GM12878 (cell line): ENCODE data around the gene EGFR. TPM values are rescaled to one million over a fixed set of nuclear protein-coding genes. Genes with fewer than 3 reads are reported as not detected.
A peak's percentile ranks its signal among the peaks of the same experiment; 100 is the strongest.

Experiments used
- ASH2L ChIP-seq: fragments of 300-600, 200-600 bp; sonication (generic); IDR thresholded peaks from 2 replicates; pipeline ENCODE4 v1.6.1; 2017; ENCODE audit warnings: low read depth, mild to moderate bottlenecking, borderline replicate concordance
- CHD2 ChIP-seq: IDR thresholded peaks from 2 replicates; pipeline ENCODE4 v1.6.1; 2011; ENCODE audit warnings: low read depth, low read length, improper control_type of control experiment, borderline replicate concordance
- ESRRA ChIP-seq: IDR thresholded peaks from 2 replicates; pipeline ENCODE4 v1.6.1; 2012; ENCODE audit warnings: mild to moderate bottlenecking, low read length, improper control_type of control experiment
- JUNB ChIP-seq: IDR thresholded peaks from 2 replicates; pipeline ENCODE4 v1.6.1; 2016; ENCODE audit warnings: antibody characterized with exemption, mild to moderate bottlenecking
- JUND ChIP-seq: IDR thresholded peaks from 2 replicates; pipeline ENCODE4 v1.6.1; 2012; ENCODE audit warnings: low read depth, mild to moderate bottlenecking, low read length, improper control_type of control experiment, moderate library complexity
- LARP7 ChIP-seq: fragments of 450-650 bp; IDR thresholded peaks from 2 replicates; pipeline ENCODE4 v1.6.1; 2017; ENCODE audit warnings: mild to moderate bottlenecking
- MEF2B ChIP-seq: fragments of 450-650 bp; IDR thresholded peaks from 2 replicates; pipeline ENCODE4 v1.6.1; 2018; ENCODE audit warnings: mild to moderate bottlenecking, moderate library complexity; ENCODE audit not compliant: partially characterized antibody, poor library complexity, severe bottlenecking
- MTA2 ChIP-seq: fragments of 450-650 bp; IDR thresholded peaks from 2 replicates; pipeline ENCODE4 v1.6.1; 2016; ENCODE audit warnings: low read depth, mild to moderate bottlenecking, moderate library complexity
- MXI1 ChIP-seq: fragments of 150-350 bp; IDR thresholded peaks from 2 replicates; pipeline ENCODE4 v1.6.1; 2011; ENCODE audit warnings: low read depth, mild to moderate bottlenecking, inconsistent platforms, low read length, improper control_type of control experiment
- MYC ChIP-seq: IDR thresholded peaks from 2 replicates; pipeline ENCODE4 v1.6.1; 2011; ENCODE audit warnings: mild to moderate bottlenecking, low read length, moderate library complexity, inconsistent platforms; ENCODE audit not compliant: insufficient read depth, insufficient replicate concordance, insufficient read length, severe bottlenecking
- NR2C2 ChIP-seq: IDR thresholded peaks from 2 replicates; pipeline ENCODE4 v1.6.1; 2011; ENCODE audit warnings: borderline replicate concordance, low read depth; ENCODE audit not compliant: control insufficient read depth, insufficient read length
- POLR2A ChIP-seq: IDR thresholded peaks from 2 replicates; pipeline ENCODE4 v1.6.1; 2011; ENCODE audit warnings: low read depth, mild to moderate bottlenecking, low read length
- SIN3A ChIP-seq: IDR thresholded peaks from 2 replicates; pipeline ENCODE4 v1.6.1; 2012; ENCODE audit warnings: low read depth, low read length, improper control_type of control experiment
- SREBF1 ChIP-seq: IDR thresholded peaks from 2 replicates; pipeline ENCODE4 v1.6.1; 2012; ENCODE audit warnings: mild to moderate bottlenecking, low read length
- TCF7 ChIP-seq: IDR thresholded peaks from 2 replicates; pipeline ENCODE4 v1.6.1; 2014; ENCODE audit warnings: antibody characterized with exemption, borderline replicate concordance
- ZNF24 ChIP-seq: fragments of 450-650 bp; IDR thresholded peaks from 2 replicates; pipeline ENCODE4 v1.6.1; 2017; ENCODE audit warnings: antibody characterized with exemption, mild to moderate bottlenecking
- ZNF384 ChIP-seq: IDR thresholded peaks from 2 replicates; pipeline ENCODE4 v1.6.1; 2012; ENCODE audit warnings: low read depth, mild to moderate bottlenecking, low read length, improper control_type of control experiment, borderline replicate concordance
- polyA plus RNA-seq, 11 experiments: library from polyadenylated mRNA; depleted of rRNA in 4 of 11; unstranded in 6 of 11; stranded (reverse) in 5 of 11; fragments of >200 nt; fragmentation: Nextera tagmentation in 4 of 11; fragmentation: Illumina TruSeq in 1 of 11; extraction: Ambion mirVana in 4 of 11; extraction: Trizol in 1 of 11; gene quantifications; 1 replicate in 1 of 11; 2 replicates in 10 of 11; pipeline versions ENCODE4 v1.2.1 to v1.2.3, GENCODE V29; 2011 to 2016; ENCODE audit warnings: inconsistent platforms in 2 of 11, missing spikeins in 2 of 11, low read depth in 1 of 11
- total RNA-seq, 4 experiments: library from RNA; depleted of rRNA in 3 of 4; stranded (reverse); fragments of >200 nt in 3 of 4; fragmentation: Illumina TruSeq in 1 of 4; extraction: Trizol in 1 of 4; gene quantifications; 2 replicates each; pipeline versions ENCODE4 v1.2.1 to v1.2.3, GENCODE V29; 2013 to 2021
- TF ChIP-seq, protein P1 (sequence below): fragments of 450-650 bp; IDR thresholded peaks from 2 replicates; pipeline ENCODE4 v1.6.1; 2016; ENCODE audit warnings: mild to moderate bottlenecking, moderate library complexity, borderline replicate concordance
- TF ChIP-seq, protein P2 (sequence below): fragments of 450-650 bp; IDR thresholded peaks from 2 replicates; pipeline ENCODE4 v1.6.1; 2016; ENCODE audit warnings: mild to moderate bottlenecking
- TF ChIP-seq, protein P3 (sequence below): fragments of 450-650 bp; IDR thresholded peaks from 2 replicates; pipeline ENCODE4 v1.6.1; 2017; ENCODE audit warnings: mild to moderate bottlenecking, low read depth, inconsistent platforms; ENCODE audit not compliant: poor library complexity, severe bottlenecking

The EGFR gene
- total and polyA plus RNA-seq, 10 of the 15 experiments (the other 5 are each of a cell fraction or from before 2014, with no cell fraction given): 0.01 to 0.31 TPM; not detected in 8

DNA sequence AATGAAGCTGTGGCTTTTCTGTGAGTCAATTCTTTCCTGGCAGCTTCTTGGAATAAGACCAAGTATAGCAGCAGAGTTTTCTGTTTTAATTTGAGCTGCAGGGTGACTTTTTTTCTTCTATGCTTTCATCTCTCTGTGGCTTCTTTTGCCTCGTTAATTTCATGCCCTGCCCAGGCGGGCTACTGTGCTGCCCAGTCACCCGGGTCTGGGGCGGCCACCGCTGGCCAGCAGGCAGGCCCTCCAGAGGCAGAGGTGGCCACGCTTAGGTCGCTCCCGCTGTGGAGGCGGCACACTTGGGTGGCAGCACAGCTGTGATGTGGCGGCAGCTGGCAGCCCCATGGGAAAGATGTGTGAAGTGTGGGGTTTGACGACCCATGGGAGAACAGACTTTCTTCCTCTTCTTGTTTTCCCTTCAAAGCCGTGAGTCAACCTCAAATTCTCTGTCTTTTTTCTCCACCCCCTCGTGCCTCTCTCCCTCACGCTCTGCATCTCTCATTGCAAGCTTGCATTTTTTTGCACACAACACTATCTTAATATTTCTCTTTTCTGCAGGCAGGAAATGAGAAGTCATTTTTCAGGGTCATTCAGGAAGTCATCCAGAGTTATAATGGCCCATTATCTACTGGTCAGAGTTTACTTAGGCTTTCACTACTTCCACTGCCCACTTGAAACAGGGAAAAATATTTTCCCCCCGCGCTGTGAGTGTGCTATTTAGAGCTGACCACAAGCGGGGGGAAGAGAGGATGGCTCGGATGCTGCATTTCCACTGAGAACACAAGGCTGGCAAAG is 67.8 kb downstream of the EGFR start (continued):
- TF ChIP-seq, protein P1, sequence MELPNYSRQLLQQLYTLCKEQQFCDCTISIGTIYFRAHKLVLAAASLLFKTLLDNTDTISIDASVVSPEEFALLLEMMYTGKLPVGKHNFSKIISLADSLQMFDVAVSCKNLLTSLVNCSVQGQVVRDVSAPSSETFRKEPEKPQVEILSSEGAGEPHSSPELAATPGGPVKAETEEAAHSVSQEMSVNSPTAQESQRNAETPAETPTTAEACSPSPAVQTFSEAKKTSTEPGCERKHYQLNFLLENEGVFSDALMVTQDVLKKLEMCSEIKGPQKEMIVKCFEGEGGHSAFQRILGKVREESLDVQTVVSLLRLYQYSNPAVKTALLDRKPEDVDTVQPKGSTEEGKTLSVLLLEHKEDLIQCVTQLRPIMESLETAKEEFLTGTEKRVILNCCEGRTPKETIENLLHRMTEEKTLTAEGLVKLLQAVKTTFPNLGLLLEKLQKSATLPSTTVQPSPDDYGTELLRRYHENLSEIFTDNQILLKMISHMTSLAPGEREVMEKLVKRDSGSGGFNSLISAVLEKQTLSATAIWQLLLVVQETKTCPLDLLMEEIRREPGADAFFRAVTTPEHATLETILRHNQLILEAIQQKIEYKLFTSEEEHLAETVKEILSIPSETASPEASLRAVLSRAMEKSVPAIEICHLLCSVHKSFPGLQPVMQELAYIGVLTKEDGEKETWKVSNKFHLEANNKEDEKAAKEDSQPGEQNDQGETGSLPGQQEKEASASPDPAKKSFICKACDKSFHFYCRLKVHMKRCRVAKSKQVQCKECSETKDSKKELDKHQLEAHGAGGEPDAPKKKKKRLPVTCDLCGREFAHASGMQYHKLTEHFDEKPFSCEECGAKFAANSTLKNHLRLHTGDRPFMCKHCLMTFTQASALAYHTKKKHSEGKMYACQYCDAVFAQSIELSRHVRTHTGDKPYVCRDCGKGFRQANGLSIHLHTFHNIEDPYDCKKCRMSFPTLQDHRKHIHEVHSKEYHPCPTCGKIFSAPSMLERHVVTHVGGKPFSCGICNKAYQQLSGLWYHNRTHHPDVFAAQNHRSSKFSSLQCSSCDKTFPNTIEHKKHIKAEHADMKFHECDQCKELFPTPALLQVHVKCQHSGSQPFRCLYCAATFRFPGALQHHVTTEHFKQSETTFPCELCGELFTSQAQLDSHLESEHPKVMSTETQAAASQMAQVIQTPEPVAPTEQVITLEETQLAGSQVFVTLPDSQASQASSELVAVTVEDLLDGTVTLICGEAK: no peak
- TF ChIP-seq SREBF1: no peak
- TF ChIP-seq, protein P2, sequence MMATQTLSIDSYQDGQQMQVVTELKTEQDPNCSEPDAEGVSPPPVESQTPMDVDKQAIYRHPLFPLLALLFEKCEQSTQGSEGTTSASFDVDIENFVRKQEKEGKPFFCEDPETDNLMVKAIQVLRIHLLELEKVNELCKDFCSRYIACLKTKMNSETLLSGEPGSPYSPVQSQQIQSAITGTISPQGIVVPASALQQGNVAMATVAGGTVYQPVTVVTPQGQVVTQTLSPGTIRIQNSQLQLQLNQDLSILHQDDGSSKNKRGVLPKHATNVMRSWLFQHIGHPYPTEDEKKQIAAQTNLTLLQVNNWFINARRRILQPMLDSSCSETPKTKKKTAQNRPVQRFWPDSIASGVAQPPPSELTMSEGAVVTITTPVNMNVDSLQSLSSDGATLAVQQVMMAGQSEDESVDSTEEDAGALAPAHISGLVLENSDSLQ: no peak
- no peak for TF ChIP-seq MXI1
- TF ChIP-seq CHD2: 0 out of 2 replicates have a peak, but pooled peaks have one; percentile 13
- TF ChIP-seq LARP7: peak; percentile 38; the same call in 1 of the 2 replicates
- 0 out of 2 replicates have a peak, but pooled peaks have one; percentile 25 for TF ChIP-seq ZNF24
- TF ChIP-seq ASH2L: no peak
- TF ChIP-seq ZNF384: peak; percentile 35; the same call in 1 of the 2 replicates
- TF ChIP-seq MYC: no peak
- TF ChIP-seq NR2C2: no peak
- TF ChIP-seq SIN3A: 0 out of 2 replicates have a peak, but pooled peaks have one; percentile 38
- peak; percentile 91 for TF ChIP-seq MTA2
- TF ChIP-seq, protein P3, sequence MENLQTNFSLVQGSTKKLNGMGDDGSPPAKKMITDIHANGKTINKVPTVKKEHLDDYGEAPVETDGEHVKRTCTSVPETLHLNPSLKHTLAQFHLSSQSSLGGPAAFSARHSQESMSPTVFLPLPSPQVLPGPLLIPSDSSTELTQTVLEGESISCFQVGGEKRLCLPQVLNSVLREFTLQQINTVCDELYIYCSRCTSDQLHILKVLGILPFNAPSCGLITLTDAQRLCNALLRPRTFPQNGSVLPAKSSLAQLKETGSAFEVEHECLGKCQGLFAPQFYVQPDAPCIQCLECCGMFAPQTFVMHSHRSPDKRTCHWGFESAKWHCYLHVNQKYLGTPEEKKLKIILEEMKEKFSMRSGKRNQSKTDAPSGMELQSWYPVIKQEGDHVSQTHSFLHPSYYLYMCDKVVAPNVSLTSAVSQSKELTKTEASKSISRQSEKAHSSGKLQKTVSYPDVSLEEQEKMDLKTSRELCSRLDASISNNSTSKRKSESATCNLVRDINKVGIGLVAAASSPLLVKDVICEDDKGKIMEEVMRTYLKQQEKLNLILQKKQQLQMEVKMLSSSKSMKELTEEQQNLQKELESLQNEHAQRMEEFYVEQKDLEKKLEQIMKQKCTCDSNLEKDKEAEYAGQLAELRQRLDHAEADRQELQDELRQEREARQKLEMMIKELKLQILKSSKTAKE: peak; percentile 45
- peak; percentile 99 for TF ChIP-seq MEF2B
- no peak for TF ChIP-seq POLR2A
- TF ChIP-seq JUNB: peak; percentile 39
- TF ChIP-seq TCF7: no peak
- no peak for TF ChIP-seq ESRRA
- no peak for TF ChIP-seq JUND
